AG08395 (cell line): Measurements from ENCODE around the gene CHMP4B.

Experiments
- DNase-seq: peaks from one replicate; pipeline ENCODE4 v3.0.0; 2012; ENCODE audit warnings: mixed read lengths, low spot score

Gene CHMP4B

DNA sequence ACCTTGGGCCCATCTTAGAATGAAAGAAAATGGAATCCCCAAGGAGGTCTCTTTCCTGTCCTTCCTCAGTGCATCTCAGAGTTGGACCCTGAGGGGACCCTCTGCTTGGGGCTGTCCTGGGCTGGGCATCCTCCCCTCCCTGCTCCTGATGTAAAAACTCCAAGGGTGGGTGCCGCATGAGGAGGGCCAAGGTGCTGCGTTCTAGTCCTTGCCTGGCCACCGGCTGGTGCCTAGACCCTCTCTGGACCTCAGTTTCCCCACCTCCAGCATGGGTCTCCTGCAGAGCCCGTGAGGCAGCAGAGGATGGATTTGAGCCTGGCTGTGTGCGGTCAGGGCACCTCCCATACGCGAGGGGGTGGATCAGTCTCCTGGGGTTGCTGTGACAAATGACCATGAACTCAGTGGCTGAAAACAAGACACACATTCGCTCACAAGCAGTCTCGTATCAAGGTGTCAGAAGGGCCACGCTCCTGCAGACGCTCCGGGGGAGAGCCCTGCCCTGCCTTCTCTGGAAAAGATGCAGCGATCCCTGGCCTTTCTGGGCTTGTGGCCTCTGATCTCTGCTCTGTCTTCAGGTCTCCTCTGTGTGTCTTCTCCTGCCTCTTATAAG is 54.7 kb downstream of the CHMP4B start:
- DNase-seq = no peak

DNA sequence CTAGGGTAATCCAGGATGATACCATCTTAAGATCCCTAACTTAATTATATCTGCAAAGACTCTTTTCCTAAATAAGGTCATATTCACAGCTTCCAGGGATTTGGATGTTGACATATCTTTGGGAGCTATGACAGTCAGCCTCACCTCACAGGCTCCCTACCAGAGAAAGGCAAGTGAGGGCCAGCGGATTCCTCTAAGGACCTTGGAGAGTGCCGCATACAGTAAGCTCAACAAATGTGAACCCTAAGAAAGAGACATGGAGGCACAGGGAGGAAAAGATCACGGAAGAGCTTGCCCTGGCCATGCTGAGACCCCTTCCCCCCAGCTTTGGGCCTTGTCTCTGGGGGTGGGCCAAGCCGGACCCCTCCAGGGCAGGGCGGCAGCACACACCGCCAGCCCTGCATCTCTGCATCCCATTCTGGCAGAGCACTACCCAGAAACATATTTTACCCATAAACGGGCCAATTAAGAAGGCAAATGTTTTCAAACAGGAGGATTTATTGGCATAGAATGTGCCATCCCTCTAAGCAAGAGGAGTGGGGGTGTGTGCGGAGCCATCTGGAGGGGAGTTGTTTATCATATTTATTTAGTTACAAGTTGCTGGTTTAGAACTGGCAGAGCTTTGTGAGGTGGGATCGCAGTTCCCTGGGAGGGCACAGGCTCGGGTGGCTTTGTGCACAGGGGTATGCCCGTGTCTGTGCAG is 55.4 kb downstream of the CHMP4B start:
- DNase-seq = no peak

DNA sequence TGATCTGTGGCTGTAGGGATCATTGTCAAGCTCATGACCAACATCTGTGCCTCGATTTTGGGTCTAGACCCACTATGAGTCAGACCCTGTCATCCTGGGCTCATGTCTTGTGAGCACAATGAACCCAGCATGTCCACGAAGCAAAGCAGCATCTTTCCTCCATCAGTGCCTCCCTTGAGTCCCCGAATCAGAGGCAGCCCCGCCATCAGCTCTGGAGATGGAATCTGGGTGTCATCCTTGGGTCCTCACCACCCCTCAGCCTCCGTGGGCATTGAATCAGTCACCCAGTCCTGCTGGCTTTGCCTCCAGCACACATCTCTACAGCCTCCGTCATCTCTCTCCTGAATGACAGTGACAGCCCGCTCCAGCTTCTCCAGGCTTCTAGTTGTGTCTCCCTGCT is 56.9 kb downstream of the CHMP4B start:
- no peak for DNase-seq

DNA sequence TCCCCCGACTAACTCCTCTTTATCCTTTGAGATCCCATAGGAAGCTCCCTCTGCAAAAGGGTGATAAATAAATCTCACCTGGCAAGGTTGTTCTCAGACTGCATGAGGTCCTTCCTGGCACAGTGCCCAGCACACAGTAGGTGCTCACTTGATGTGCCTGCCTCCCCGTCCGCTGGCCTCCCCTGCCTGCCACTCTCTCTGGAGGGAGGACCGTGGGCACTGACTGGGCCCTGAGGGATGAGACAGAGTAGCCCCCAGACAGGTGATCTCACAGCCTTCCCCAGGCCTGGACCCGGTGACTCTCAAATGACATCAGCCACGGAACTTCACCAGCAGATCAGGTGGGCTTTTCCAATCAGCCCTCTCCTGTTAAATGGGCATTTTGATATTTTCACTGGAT is 57.4 kb downstream of the CHMP4B start:
- no peak for DNase-seq

DNA sequence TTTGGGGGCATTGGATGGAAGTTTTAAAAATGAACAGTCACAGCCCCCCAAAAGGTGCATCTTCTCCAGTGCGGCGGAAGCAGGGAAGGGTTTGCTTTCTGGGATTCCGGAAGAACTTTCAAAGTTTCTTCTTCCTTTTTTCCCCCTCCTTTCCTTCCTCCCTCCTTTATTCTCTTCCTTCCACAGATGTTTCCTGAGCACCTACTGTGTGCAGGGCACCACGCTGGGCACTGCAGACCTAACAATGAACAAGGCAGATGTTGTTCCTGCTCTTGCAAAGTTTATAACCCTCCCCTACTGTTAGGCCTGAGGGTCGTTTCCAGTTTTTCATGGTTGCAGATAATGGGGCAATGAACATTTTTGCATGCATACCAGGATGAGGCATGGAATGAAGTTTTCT is 58.1 kb downstream of the CHMP4B start:
- no peak for DNase-seq

DNA sequence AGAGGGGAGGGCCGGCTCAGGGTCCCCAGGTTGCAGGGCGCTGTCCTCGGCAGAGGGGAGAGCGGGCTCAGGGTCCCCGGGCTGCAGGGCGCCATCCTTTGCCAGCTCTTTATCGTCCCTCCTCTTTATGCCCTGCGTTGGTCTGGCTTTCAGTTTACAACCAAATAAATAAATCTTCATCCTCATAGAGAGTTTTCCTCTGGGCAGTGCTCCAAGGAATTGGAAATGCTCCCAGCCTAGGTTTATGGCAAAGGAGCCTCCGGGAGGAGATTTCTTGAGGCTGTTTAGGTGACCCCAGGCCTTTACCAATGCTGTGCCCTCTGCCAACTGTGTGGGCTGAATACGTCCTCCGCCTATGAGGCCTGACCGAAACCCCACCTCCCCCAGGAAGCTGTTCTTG is 60.2 kb downstream of the CHMP4B start:
- DNase-seq = peak; percentile 33

DNA sequence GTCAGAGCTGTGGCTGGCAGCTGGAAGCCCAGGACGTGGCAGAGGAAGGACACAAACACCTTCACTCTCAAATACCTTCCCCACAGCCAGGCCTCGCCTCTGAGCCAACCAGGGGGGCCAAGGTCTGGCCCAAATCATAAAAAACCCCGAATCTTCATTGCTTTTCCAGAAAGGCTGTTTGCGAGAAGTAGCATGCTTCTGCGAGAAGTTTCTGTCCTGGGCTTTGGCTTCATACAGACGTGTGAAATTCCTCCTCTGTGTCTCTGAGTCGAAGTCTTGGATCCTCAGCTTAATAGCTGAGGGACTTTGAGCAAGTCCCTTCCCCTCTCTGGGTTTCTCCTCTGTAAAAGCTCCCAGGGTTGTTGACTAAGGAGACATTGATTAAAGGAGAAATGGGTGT is 63.0 kb downstream of the CHMP4B start:
- no peak for DNase-seq

DNA sequence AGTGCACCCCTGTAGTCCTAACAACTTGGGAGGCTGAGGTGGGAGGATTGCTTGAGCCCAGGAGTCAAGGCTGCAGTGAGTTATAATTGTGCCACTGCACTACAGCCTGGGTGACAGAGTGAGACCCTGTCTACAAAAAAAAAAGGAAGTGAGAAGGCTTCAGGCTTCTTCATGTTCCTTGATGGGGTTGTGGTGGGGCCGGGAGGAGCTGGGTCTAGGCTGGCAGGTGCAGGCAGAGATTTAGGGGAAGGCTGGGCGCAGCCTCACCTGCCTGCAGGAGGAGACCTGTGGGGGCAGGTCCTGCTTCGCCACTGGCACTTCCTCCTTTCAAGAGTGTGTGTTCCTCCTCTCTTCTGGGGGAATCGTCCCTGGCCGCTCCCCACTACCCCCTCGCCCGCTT is 63.9 kb downstream of the CHMP4B start:
- no peak for DNase-seq

DNA sequence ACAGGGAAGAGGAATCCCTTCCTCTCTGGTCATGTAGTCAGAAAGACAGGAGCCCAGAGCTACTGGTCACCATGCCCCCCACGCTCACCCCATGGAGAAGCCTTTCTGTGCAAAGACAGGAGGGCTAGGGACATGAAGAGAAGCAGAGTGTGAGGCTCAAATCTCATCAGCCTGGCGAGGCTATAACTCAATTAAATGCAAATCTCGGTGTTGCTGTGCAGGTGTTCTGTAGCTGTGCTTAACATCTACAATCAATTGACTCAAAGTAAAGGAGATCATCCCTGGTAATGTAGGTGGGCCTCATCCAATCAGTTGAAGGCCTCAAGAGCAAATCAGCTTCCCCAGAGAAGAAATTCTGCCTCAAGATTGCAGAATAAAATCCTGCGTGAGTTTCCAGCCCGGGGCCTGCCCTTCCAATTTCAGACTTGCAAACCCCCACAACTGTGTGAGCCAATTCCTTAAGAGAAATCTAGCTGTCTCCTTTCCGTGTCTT is 64.4 kb downstream of the CHMP4B start:
- no peak for DNase-seq

DNA sequence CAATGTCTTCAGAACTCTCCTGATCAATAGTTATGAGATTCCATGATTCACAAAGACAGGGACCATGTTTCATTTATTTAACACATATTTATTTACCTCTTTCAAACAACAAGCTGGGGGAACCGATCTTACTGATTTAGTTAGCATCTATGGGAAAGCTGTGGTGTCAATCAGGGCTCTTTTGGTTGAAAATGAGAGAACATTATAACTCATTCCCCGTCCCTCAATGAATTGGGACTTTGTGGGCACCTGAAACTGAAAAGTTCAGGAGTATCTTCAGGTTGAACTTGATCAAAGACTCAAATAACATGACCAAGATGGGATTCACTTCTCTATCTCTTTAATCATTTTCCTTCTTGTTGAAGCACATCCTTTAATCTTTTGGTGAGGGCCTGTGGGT is 67.4 kb downstream of the CHMP4B start:
- DNase-seq = no peak

DNA sequence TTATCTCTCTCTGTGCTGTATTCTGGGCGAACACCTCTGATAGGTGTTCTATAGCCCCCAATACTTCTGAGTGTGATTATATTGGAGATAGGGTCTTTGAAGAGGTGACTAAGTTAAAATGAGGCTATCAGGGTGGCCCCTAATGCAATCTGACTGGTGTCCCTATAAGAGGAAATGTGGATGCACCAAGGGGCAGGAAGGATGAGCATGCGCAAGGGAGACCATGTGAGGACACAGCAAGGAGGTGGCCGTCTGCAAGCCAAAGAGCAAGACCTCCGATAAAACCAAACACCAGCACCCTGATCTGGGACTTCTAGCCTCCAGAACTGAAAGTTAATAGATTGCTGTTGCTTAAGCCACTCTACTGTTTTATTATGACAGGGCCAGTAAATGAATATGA is 69.2 kb downstream of the CHMP4B start:
- no peak for DNase-seq

DNA sequence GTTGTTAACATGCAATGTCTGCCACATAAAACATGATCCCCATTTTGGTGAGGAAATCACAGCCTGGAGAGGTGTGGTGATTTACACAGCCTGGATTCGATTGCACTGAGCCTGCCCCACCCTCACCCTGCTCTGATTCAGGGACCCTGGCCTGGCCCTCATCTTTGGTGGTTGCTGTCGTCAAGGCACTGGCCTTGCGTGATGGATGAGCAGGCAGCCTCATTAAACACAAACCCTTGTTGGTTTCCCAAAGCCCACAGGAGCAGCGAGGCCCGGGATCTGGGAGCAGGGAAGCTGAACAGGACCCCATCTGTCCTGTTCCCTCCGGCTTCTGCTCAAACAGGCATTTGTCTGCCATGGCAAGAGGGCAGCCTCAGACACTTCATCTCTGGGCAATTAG is 70.8 kb downstream of the CHMP4B start:
- DNase-seq = no peak

DNA sequence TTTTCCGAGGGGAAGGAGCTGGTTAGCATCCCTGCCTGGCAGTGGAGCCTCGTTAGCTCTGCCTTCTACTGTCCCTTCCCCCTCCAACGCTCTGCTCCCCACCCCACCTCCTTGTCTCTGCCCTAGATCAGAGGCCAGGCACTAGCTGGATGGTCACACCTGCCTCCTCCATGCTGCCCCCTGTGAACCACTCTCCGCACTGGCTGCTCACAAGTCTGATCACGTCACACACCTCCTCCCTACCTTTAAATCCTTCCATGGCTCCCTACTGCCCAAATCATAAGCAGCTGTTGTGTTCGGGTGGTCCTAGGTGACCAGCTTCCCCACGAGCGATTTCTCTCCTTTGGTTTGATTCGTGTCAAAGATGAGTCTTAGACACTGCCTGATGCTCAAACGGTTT is 71.3 kb downstream of the CHMP4B start:
- DNase-seq = no peak

DNA sequence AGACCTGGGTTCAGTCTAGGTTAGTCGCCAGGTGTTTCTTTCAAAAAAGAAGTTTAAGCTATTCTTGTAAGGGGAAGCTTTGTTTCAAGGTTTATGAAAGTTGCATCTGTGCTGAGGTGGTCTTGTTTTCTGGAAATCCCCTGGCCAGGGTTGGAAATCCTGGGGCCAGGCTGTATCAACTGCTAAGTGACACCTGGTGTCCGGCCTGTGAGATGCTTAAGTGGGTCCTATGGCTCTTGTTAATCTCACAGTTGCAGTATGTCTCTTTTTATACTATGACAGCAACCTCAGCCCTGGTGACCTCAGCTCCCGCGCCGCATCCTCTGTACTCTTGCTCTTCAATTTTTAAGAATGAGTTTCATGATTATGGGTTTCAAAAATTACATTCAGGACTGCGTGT is 72.0 kb downstream of the CHMP4B start:
- DNase-seq = no peak

DNA sequence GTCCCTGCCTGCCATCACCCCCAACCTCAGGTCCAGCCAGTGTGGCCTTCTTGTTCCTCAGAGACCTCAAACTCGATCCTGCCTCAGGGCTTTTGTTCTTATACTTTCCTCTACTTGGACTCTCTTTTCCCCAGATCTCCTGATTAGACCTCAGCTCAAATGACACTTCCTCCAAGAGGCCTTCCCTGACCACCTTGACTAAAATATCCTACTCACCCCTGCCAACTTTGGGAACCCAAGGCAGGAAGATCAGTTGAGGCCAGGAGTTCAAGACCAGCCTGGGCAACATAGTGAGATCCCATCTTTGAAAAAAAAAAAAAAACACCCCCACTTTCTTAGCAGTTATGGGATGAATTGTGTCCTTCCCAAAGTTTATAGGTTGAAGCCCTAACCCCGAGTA is 73.5 kb downstream of the CHMP4B start:
- DNase-seq = no peak

DNA sequence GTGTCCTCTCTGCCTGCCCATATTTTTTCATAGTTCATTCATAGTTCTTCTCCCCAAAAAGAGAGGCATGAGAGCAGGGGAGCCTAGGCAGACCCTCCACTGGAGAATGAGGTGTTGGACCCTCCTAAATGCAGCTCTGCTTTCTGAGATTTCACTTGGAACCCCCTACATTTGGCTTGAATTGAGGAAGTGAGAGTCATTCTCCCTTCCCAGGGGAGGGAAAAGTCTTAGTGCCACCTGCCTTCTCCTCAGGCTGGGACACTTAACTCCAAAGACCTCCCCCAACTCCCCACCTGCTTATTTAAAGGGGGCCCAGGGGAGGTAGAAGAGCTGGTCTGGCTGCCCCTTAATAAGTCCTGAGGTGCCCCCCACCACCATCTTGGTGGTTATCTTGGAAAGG is 78.2 kb downstream of the CHMP4B start:
- DNase-seq = no peak

DNA sequence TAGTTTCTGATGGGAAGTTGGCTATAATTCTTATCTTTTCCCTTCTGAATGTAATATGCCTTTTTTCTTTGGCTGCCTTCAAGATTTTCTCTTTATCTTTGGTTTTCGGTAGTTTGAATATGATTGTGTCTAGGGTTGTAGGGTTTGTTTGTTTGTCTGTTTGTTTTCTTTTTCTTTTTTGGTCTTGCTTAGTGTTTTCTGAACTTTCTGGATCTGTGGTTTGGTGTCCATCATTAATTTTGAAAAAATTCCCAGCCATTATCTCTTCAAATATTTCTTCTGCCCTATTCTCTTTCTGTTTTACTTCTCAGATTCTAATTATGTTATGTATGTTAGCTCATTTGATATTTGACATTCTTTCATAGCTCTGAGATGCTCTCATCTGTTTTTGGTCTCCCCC is 79.4 kb downstream of the CHMP4B start:
- DNase-seq = no peak

DNA sequence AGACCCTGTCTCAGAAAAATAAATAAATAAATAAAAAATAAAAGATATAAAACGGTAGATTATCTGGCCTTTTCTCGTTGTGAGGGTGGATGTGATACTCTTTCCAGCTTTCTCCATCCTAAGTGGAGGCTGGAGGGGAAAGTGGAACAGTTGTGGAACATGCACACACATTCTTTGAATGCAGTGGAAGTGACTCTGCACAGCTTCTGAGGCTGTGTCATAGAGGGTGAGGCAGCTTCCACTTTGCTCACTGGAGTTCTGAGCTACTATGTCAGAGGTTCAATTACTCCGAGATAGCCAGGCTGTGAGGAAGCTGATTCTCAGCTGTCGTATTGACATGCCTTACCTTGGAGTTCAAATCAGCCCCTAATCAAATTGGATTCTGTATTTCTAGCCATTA is 82.2 kb downstream of the CHMP4B start:
- DNase-seq = peak; percentile 84

DNA sequence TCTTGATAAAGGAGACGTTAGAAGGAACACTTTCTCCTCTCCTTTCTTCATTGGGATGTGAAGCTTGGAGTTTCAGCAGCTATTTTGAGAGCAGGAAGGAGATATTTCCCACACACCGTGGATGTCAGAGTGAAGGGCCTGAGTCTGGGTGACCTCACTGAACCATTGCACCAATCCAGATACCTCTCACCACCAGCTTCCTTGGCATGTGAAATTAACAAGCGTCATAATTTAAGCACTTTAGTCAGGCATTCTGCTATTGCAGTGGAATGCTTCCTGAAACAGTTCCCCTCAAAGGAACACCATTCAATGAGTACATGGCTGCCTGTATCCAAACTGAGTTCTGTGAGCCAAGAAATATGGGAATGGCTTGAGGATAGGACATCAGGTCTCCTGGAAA is 83.7 kb downstream of the CHMP4B start:
- peak; percentile 35 for DNase-seq

DNA sequence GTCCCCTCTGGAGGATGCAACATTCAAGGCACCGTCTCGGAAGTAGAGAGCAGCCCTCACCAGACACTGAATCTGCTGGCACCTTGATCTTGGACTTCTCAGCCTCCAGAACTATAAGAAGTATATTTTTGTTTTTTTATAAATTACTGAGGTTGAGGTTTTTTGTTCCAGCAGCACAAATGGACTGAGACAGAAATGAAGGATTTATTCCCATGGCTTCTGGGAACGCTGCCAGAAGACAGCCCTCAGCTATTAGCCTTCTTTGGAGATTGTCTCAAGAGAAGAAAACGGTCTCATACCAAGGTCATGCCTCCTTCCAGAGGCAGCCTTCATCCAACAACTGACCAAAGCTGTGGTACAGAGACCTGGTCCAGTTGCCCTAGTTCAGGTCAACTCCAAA is 85.4 kb downstream of the CHMP4B start:
- DNase-seq = no peak

DNA sequence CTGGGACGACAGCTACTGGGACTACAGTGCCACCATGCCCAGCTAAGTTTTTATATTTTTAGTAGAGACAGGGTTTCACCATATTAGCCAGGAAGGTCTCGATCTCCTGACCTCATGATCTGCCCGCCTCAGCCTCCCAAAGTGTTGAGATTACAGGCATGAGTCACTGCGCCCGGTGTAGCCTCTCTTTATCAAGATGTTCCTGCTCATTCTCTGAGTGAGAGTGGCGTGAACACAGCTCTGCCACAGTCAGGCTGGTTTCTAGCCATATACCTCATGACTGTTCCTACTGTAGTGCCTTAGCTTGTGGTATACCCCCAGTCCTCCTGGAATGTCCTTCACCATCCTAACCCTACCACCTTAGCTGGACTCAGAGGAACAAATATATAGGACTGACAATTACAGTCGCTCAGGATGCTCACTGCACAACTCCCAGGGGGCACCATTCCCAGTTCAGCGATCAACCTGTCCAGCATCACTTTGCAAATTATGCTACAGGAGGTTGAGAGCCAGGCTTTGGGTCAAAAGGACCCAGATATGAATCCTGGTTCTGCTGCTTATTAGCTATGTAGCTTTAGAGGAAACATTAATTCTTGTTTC is 86.3 kb downstream of the CHMP4B start:
- no peak for DNase-seq

DNA sequence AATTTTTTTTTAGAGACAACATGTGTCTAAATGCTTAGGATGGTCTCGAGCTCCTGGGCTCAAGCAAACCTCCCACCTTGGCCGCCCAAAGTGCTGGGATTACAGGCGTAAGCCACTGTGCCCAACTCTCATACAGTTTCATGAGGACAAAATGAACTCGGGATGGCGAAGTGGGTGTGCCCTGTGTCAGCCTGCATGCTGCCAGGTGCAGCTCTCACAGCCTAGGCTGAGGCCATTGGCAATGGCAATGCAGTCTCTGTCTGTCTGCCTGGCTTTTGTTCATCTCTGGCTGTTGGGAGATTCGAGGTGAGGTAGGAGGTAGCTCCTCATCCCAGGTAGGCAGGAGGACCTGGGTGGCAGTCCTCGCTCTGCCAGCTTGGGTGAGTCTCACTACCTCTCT is 88.0 kb downstream of the CHMP4B start:
- DNase-seq = no peak

DNA sequence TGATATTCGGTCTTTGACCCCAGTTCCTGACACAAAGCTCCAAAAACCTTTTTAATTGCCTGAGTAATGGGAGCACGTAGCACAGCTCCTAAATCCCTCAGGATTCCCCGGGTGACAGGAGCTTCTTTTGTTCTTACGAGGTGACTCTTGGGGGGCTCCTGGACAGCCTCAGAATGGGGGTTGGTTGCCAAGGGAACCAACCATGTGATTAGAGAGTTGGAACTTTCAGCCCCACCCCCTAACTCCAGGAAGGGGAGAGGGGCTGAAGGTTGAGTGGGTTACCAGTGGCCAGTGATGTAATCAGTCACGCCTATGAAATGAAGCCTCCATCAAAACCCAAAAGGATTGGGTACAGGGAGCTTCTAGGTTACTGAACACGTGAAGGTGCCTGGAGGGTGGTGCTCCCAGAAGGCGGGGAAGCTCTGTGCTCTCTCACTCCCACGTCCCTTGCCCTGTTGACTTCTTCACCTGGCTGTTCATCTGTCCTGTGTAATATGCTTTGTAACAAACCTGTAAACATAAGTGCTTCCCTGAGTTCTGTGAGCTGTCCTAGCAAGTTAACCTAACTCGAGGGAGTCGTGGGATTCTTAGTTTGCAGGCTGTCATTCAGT is 89.5 kb downstream of the CHMP4B start:
- no peak for DNase-seq
